Rectal smooth muscle tissue (tissue), 1 donor: Measurements from ENCODE around the gene ADSL.

Source experiments
- H3K27ac ChIP-seq: one replicate; pipeline ENCODE4 v1.7.0; 2013; ENCODE audit warnings: low read depth, low read length, inconsistent platforms
- H3K27me3 ChIP-seq: one replicate; pipeline ENCODE4 v1.7.0; 2013; ENCODE audit warnings: low read length; ENCODE audit not compliant: control insufficient read depth, insufficient read depth
- H3K36me3 ChIP-seq: one replicate; pipeline ENCODE4 v1.7.0; 2013; ENCODE audit warnings: low read length; ENCODE audit not compliant: control insufficient read depth, insufficient read depth
- H3K4me1 ChIP-seq: one replicate; pipeline ENCODE4 v1.7.0; 2013; ENCODE audit warnings: low read length; ENCODE audit not compliant: control insufficient read depth, insufficient read depth
- H3K4me3 ChIP-seq: one replicate; pipeline ENCODE4 v1.7.0; 2013; ENCODE audit warnings: low read length
- H3K9ac ChIP-seq: one replicate; pipeline ENCODE4 v1.7.0; 2013; ENCODE audit warnings: low read length

The ADSL gene

GRCh38 chr22:40410731-40411505 lies 64.6 kb downstream of the ADSL start:
- peaks cover 34% of the 10 kb centered on the region for H3K36me3 ChIP-seq
- no peak overlapping the region for H3K27ac ChIP-seq
- no peaks in the 10 kb centered on the region for H3K4me1 ChIP-seq
- H3K9ac ChIP-seq: no peak overlapping the region
- H3K27me3 ChIP-seq: no peaks in the 10 kb centered on the region
- no peak overlapping the region for H3K4me3 ChIP-seq

DNA sequence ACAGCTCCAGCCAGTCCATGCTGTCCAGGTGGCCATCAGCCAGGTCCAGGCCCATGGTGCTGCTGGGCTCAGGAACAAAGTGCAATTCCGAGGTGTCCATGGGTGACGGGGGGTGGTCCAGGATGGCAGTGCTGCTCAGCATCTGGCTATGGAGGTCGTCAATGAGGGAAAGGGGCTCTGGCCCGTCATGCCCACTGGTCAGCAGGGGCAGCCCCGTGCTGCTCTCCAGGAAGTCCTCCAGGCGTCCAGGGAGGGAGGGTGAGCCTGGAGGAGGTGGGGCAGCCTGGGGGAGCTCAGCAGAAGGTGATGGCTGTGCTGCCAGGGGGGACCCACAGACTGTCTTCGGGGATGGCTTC lies 65.2 kb downstream of the ADSL start:
- Histone ChIP-seq H3K36me3 (peaks cover 31% of the 10 kb centered on the region), H3K4me1 (no peaks in the 10 kb centered on the region), H3K9ac (no peak overlapping the region), H3K27ac (no peak overlapping the region), H3K4me3 (no peak overlapping the region), H3K27me3 (no peaks in the 10 kb centered on the region)

DNA sequence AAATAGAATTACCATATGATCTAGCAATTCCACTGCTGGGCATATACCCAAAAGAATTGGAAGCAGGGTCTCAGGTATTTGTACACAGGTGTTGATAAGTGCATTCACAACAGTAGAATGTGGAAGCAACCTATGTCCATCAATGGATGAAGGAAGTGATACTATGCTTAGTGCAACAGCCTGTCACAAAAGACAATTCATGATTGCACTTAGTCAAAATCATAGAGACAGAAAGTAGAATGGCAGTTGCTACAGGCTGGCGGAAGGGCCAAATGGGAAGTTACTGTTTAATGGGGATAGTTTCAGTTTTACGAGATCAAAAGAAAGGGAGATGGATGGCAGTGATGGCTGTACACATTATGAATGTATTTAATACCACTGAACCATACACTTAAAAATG lies 66.1 kb downstream of the ADSL start:
- Histone ChIP-seq H3K4me1 (no peaks in the 10 kb centered on the region), H3K9ac (no peak overlapping the region), H3K36me3 (peaks cover 26% of the 10 kb centered on the region), H3K27ac (no peak overlapping the region), H3K27me3 (no peaks in the 10 kb centered on the region), H3K4me3 (no peak overlapping the region)

- H3K27ac ChIP-seq: no peak overlapping the region
- no peaks in the 10 kb centered on the region for H3K27me3 ChIP-seq
- no peak overlapping the region for H3K4me3 ChIP-seq
- H3K36me3 ChIP-seq: peaks cover 19% of the 10 kb centered on the region
- H3K9ac ChIP-seq: no peak overlapping the region
- no peaks in the 10 kb centered on the region for H3K4me1 ChIP-seq
Measured at GRCh38 chr22:40413873-40414272, 67.6 kb downstream of the ADSL start.

DNA sequence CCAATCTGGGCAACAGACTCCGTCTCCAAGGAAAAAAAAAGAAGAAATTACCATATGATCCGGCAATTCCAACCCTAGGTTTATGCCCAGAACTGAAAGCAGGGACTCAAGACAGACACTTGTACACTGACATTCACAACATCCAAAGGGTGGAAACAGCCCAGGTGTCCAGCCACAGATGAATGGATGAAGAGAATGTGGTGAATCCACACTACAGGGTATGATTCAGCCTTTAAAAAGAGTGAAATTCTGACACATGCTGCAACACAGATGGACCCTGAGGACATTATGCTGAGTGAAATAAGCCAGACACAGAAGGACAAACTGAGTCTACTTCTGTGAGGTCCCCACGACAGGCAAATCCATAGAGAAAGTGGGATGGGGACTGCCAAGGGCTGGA lies 68.0 kb downstream of the ADSL start:
- no peak overlapping the region for H3K27ac ChIP-seq
- no peaks in the 10 kb centered on the region for H3K27me3 ChIP-seq
- H3K36me3 ChIP-seq: peaks cover 20% of the 10 kb centered on the region
- H3K9ac ChIP-seq: no peak overlapping the region
- H3K4me1 ChIP-seq: no peaks in the 10 kb centered on the region
- H3K4me3 ChIP-seq: no peak overlapping the region

DNA sequence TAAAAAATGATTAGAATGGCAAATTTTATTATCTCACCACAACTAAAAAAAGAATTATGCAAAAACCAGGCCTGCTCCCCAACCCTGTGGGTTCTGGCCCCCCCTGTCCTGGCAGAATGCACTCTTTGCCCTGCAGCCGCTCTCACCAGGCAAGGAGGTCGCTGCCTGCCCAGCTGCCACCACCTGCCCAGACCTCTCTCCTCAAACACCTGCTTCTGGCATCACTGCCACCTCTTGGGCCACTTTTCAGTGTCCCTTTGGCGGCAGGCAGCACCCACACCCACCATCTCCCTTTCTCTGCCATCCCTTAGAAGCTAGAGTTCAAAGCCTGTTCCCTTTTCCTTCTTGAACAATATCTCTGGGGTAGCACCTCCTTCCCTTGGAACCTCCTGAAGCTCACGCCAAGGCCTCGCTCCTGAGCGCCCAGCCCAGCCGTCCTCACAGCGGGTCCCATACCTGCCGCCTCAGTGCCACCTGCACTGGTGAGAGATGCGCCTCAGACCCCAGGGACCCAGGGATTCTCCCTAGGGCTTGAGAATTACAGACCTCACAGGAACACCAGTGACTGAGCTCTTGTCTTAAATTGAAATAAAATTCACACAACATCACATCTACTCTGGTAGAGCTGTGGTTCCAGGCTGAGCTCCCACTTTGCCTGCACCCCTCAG lies 68.7 kb downstream of the ADSL start:
- Histone ChIP-seq H3K36me3 (peaks cover 26% of the 10 kb centered on the region), H3K27ac (no peak overlapping the region)

GRCh38 chr22:40415531-40416266 lies 69.4 kb downstream of the ADSL start:
- H3K4me3 ChIP-seq: no peak overlapping the region
- no peak overlapping the region for H3K9ac ChIP-seq
- no peaks in the 10 kb centered on the region for H3K4me1 ChIP-seq
- peaks cover 28% of the 10 kb centered on the region for H3K36me3 ChIP-seq
- H3K27me3 ChIP-seq: no peaks in the 10 kb centered on the region
- H3K27ac ChIP-seq: no peak overlapping the region

More for the DNA sequence above, 68.7 kb downstream of the ADSL start:
- Histone ChIP-seq H3K27me3 (no peaks in the 10 kb centered on the region), H3K9ac (no peak overlapping the region), H3K4me3 (no peak overlapping the region), H3K4me1 (no peaks in the 10 kb centered on the region)

DNA sequence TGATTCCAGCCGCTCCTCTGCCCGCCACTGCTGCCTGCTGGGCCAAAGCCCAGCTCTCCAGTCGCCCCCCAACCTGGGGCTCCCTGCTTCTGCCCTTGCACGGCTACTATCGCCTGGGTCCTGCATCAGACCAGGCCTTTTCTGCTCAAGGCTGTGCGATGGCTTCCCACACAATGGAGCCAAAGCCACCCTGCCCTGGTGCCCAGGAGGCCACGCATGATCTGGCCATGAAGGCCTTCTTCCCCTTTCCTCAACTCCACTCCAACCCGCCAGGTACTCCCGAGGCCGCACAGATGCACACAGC lies 69.9 kb downstream of the ADSL start:
- Histone ChIP-seq H3K36me3 (peaks cover 25% of the 10 kb centered on the region), H3K4me1 (no peaks in the 10 kb centered on the region), H3K27ac (no peak overlapping the region)

GRCh38 chr22:40416636-40417035 lies 70.3 kb downstream of the ADSL start:
- no peak overlapping the region for H3K9ac ChIP-seq
- H3K4me1 ChIP-seq: no peaks in the 10 kb centered on the region
- H3K4me3 ChIP-seq: no peak overlapping the region
- H3K36me3 ChIP-seq: peaks cover 22% of the 10 kb centered on the region
- no peak overlapping the region for H3K27ac ChIP-seq
- no peaks in the 10 kb centered on the region for H3K27me3 ChIP-seq

More for the DNA sequence above, 69.9 kb downstream of the ADSL start:
- Histone ChIP-seq H3K27me3 (no peaks in the 10 kb centered on the region), H3K4me3 (no peak overlapping the region), H3K9ac (no peak overlapping the region)

- H3K36me3 ChIP-seq: peaks cover 25% of the 10 kb centered on the region
- H3K9ac ChIP-seq: no peak overlapping the region
- no peak overlapping the region for H3K27ac ChIP-seq
- H3K4me1 ChIP-seq: no peaks in the 10 kb centered on the region
- no peak overlapping the region for H3K4me3 ChIP-seq
- no peaks in the 10 kb centered on the region for H3K27me3 ChIP-seq
Measured at GRCh38 chr22:40417041-40417440, 70.7 kb downstream of the ADSL start.

GRCh38 chr22:40417881-40418280 lies 71.6 kb downstream of the ADSL start:
- H3K36me3 ChIP-seq: peaks cover 32% of the 10 kb centered on the region
- H3K27me3 ChIP-seq: no peaks in the 10 kb centered on the region
- H3K27ac ChIP-seq: no peak overlapping the region
- H3K9ac ChIP-seq: no peak overlapping the region
- H3K4me1 ChIP-seq: no peaks in the 10 kb centered on the region
- H3K4me3 ChIP-seq: no peak overlapping the region

DNA sequence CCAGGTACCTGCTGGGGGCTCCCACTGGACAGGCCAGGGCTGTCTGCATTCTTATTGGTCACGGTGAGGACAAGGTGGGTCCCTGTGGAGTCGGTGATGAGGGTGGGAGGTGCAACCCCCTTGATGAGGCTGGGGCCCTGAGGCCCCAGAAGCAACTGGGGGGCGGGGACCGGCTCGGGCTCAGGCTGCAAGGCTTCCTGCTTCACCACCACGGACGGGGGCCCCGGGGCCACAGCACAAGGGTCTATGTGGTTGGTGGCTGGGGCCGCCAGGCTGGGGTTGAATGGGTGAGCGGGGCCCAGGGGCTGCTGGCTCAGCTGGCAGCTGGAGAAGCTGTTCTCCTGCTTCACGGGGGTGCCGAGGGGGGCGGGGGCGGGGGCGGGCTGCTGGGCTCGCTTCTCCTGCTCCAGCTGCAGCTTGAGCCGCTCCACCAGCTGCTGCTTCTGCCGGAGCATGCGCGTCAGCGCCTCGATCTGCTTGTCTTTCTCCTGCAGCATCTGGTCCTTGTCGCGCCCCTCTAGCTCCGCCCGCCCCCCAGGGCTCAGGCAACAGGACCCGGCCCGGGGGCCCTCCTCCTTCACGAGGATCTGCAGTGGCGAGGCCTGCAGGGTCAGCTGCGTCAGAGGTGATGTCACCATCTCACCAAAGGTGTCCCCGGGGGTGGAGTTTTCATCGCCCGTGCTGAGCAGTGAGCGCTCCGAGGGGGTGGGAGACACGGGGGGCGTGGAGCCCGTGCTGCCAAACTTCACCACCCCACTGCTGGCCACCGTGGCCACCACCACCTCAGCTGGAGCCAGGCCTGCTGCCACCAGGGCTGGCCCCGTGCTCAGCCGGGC lies 72.3 kb downstream of the ADSL start:
- H3K27ac ChIP-seq: no peak overlapping the region
- peaks cover 36% of the 10 kb centered on the region for H3K36me3 ChIP-seq
- H3K9ac ChIP-seq: no peak overlapping the region
- H3K4me3 ChIP-seq: no peak overlapping the region
- no peaks in the 10 kb centered on the region for H3K4me1 ChIP-seq
- H3K27me3 ChIP-seq: no peaks in the 10 kb centered on the region
